IMR-90 (cell line): ENCODE results near the gene AFG1L. TPM values are rescaled to one million over a fixed set of nuclear protein-coding genes. Genes with fewer than 3 reads are reported as not detected.
"Not testable (repeated sequence)": the region's sequence is repeated elsewhere in the genome, so short reads cannot be mapped to it uniquely, and the experiment has no call there.

Source experiments
- ATAC-seq: fragments of 200-7000 bp; cut with Tn5 transposase; 2 replicates; pipeline ENCODE4 v1.9.1; 2020; ENCODE audit warnings: low read depth, mild to moderate bottlenecking, moderate library complexity
- BruUV-seq: library from RNA; stranded (reverse); fragments of 400-500 nt; replicated peaks from 2 replicates; lab custom pipeline; 2021; lab: Mats Ljungman, UMichigan
- CTCF ChIA-PET: fragments of 300-600 bp; formaldehyde crosslinking; extraction: SDS; loops from one replicate; lab custom pipeline; 2021; ENCODE audit warnings: antibody characterized with exemption; lab: Yijun Ruan, JAX
- POLR2A ChIA-PET: fragments of 300-600 bp; sonication (Branson Sonifier 250); formaldehyde crosslinking; loops from one replicate; lab custom pipeline; 2022; ENCODE audit warnings: antibody characterized with exemption; ENCODE audit not compliant: unreplicated experiment; lab: Charles Lee
- DNase-seq: peaks from one replicate; pipeline ENCODE4 v3.0.0; 2013
- H2AFZ ChIP-seq: replicated peaks from 2 replicates; pipeline ENCODE3; 2013; ENCODE audit warnings: low read length, mild to moderate bottlenecking; ENCODE audit not compliant: poor library complexity
- H2AK5ac ChIP-seq: 2 replicates; pipeline ENCODE4 v1.6.1; 2013; ENCODE audit warnings: low read depth, low read length, inconsistent platforms
- H2AK9ac ChIP-seq: replicated peaks from 2 replicates; pipeline ENCODE3; 2013; ENCODE audit warnings: mild to moderate bottlenecking, low read depth, low read length, moderate library complexity; ENCODE audit not compliant: poor library complexity
- H2BK120ac ChIP-seq: 2 replicates; pipeline ENCODE4 v1.6.1; 2013; ENCODE audit warnings: low read depth, low read length, inconsistent platforms
- H2BK15ac ChIP-seq: 3 replicates; pipeline ENCODE4 v1.6.1; 2013; ENCODE audit warnings: low read depth, low read length, inconsistent platforms
- H2BK20ac ChIP-seq: 2 replicates; pipeline ENCODE4 v1.6.1; 2013; ENCODE audit warnings: low read depth, mild to moderate bottlenecking, inconsistent platforms, low read length, moderate library complexity
- H2BK5ac ChIP-seq: 2 replicates; pipeline ENCODE4 v1.6.1; 2013; ENCODE audit warnings: mild to moderate bottlenecking, low read depth, low read length, inconsistent platforms; ENCODE audit not compliant: poor library complexity, severe bottlenecking
- H3K14ac ChIP-seq: replicated peaks from 2 replicates; pipeline ENCODE4 v1.6.1; 2013; ENCODE audit warnings: low read depth, low read length, inconsistent platforms
- H3K18ac ChIP-seq: 2 replicates; pipeline ENCODE4 v1.6.1; 2013; ENCODE audit warnings: low read depth, low read length, control low read depth
- H3K23ac ChIP-seq: 2 replicates; pipeline ENCODE4 v1.6.1; 2013; ENCODE audit warnings: low read depth, low read length, inconsistent platforms
- H3K27ac ChIP-seq: 2 replicates; pipeline ENCODE4 v1.5.1; 2013; ENCODE audit warnings: mild to moderate bottlenecking, control low read depth, low read length; ENCODE audit not compliant: insufficient read depth
- H3K27me3 ChIP-seq: 2 replicates; pipeline ENCODE4 v1.6.1; 2013; ENCODE audit warnings: low read length; ENCODE audit not compliant: control insufficient read depth, insufficient read depth
- H3K36me3 ChIP-seq: 2 replicates; pipeline ENCODE4 v1.6.1; 2013; ENCODE audit warnings: low read length, mixed read lengths; ENCODE audit not compliant: control insufficient read depth, insufficient read depth
- H3K4ac ChIP-seq: 2 replicates; pipeline ENCODE4 v1.6.1; 2013; ENCODE audit warnings: low read depth, low read length, inconsistent platforms
- H3K4me1 ChIP-seq: 2 replicates; pipeline ENCODE4 v1.6.1; 2013; ENCODE audit warnings: low read length, mixed read lengths; ENCODE audit not compliant: control insufficient read depth, insufficient read depth
- H3K4me2 ChIP-seq: 2 replicates; pipeline ENCODE4 v1.6.1; 2013; ENCODE audit warnings: low read depth, mild to moderate bottlenecking, control low read depth, low read length, moderate library complexity
- H3K4me3 ChIP-seq: 2 replicates; pipeline ENCODE4 v1.5.1; 2013; ENCODE audit warnings: low read depth, mild to moderate bottlenecking, control low read depth, low read length, moderate library complexity; ENCODE audit not compliant: insufficient read depth
- H3K56ac ChIP-seq: 2 replicates; pipeline ENCODE4 v1.6.1; 2013; ENCODE audit warnings: low read length, inconsistent platforms; ENCODE audit not compliant: insufficient read depth; ENCODE audit errors: extremely low read depth
- H3K79me1 ChIP-seq, 2 experiments: 2 replicates each; pipeline ENCODE4 v1.6.1; 2013; ENCODE audit warnings: low read length in 2 of 2, inconsistent platforms in 1 of 2, low read depth in 1 of 2
- H3K9ac ChIP-seq: 2 replicates; pipeline ENCODE4 v1.6.1; 2013; ENCODE audit warnings: low read depth, low read length, control low read depth
- H3K9me1 ChIP-seq: 2 replicates; pipeline ENCODE4 v1.6.1; 2013; ENCODE audit warnings: low read length, inconsistent platforms; ENCODE audit not compliant: insufficient read depth
- H3K9me3 ChIP-seq: 2 replicates; pipeline ENCODE4 v1.6.1; 2013; ENCODE audit warnings: low read length; ENCODE audit not compliant: control insufficient read depth, insufficient read depth
- H4K20me1 ChIP-seq: 2 replicates; pipeline ENCODE4 v1.6.1; 2013; ENCODE audit warnings: low read length, inconsistent platforms; ENCODE audit not compliant: insufficient read depth
- H4K5ac ChIP-seq: 2 replicates; pipeline ENCODE4 v1.6.1; 2013; ENCODE audit warnings: mild to moderate bottlenecking, low read depth, low read length, control low read depth
- H4K8ac ChIP-seq, 2 experiments: 2 replicates each; pipeline ENCODE4 v1.6.1; 2013; ENCODE audit warnings: low read depth in 2 of 2, low read length in 2 of 2, control low read depth in 1 of 2, inconsistent platforms in 1 of 2
- H4K91ac ChIP-seq: 2 replicates; pipeline ENCODE4 v1.6.1; 2013; ENCODE audit warnings: low read depth, low read length, inconsistent platforms; ENCODE audit not compliant: insufficient read depth
- WGBS, 2 experiments: methylation state at CpG; one replicate each; pipeline versions ENCODE4 v1.1.5 to v1.1.7; 2013; ENCODE audit warnings: missing lambda C conversion rate in 2 of 2; ENCODE audit not compliant: insufficient read length in 1 of 2; ENCODE audit errors: extremely low coverage in 2 of 2; 5-methylcytosine and 5-hydroxymethylcytosine counted together
- dilution Hi-C: fragments of 300-500 bp; cut with HindIII; formaldehyde crosslinking; loops from one replicate; pipeline ENCODE4 v1.14.3; 2018; ENCODE audit warnings: low sequenced_read_pairs; ENCODE audit not compliant: unreplicated experiment
- in situ Hi-C: fragments of 300-500 bp; cut with MboI; formaldehyde crosslinking; loops from 3 replicates; pipeline ENCODE4 v1.14.3; 2019; ENCODE audit warnings: low sequenced_read_pairs, inconsistent platforms, mixed read lengths
- intact Hi-C: fragments of 100-400 bp; cut with micrococcal nuclease; formaldehyde crosslinking; loops from 2 replicates; pipeline ENCODE4 v1.10.0; 2022
- polyA plus RNA-seq, 3 experiments: library from polyadenylated mRNA; depleted of rRNA; stranded (reverse); fragments of >200 nt; gene quantifications; 2 replicates each; pipeline ENCODE4 v1.2.3, GENCODE V29; 2012; ENCODE audit warnings: low replicate concordance in 1 of 3
- total RNA-seq: library from RNA; depleted of rRNA; stranded (reverse); fragments of >200 nt; gene quantifications from 2 replicates; pipeline ENCODE4 v1.2.3, GENCODE V29; 2012

Gene AFG1L
- total and polyA plus RNA-seq, 2 of the 4 experiments (the other 2 are of a cell fraction): 1.0 to 2.0 TPM

GRCh38 chr6:108389190-108389589, 94.3 kb downstream of the AFG1L start:
- H3K79me1 ChIP-seq, H2BK120ac ChIP-seq, H3K56ac ChIP-seq, H4K5ac ChIP-seq, POLR2A ChIA-PET, ATAC-seq, H2BK15ac ChIP-seq, H2BK5ac ChIP-seq, H2AK9ac ChIP-seq, DNase-seq, H4K20me1 ChIP-seq, CTCF ChIA-PET, H4K91ac ChIP-seq, H3K36me3 ChIP-seq, H3K14ac ChIP-seq, dilution Hi-C loops, H3K4ac ChIP-seq, H3K4me1 ChIP-seq, H3K27me3 ChIP-seq, H3K23ac ChIP-seq, H3K27ac ChIP-seq, in situ Hi-C loops, H4K8ac ChIP-seq, H2AK5ac ChIP-seq, H3K18ac ChIP-seq, H3K4me3 ChIP-seq, BruUV-seq, H3K9me1 ChIP-seq, H3K9ac ChIP-seq, H3K9me3 ChIP-seq, H2BK20ac ChIP-seq, H2AFZ ChIP-seq, H3K4me2 ChIP-seq, intact Hi-C loops: not testable (repeated sequence)
- WGBS, 2 experiments: no CpG with 5 or more reads among the region's 4 CpGs
